ENCODE measurements around the gene C10orf53. TPM values are rescaled to one million over a fixed set of nuclear protein-coding genes. Genes with fewer than 3 reads are reported as not detected.

The C10orf53 gene
- total RNA-seq, 3 donors from 2014 or later: not detected

DNA sequence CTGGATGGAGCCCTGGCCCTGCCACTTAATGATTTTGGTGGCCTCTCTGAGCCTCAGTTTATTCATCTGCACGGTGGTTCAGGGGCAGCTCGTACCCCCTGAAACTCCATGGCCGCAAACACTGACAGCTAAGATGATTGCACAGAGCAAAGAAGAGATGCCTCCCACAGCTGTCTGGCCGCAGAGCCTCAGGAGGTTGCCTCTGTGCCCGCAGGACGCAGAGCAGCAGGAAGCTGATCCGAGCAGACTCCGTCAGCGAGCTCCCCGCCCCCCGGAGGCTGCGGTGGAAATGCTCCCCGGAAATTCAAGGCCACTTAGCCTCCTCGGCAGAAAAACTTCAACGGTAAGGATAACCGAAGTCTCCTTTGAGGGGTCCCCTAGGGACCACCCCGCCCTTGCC lies 30.2 kb upstream of the C10orf53 start:
- Histone ChIP-seq H3K4me1 (no peaks in the 10 kb centered on the region), H3K36me3 (no peaks in the 10 kb centered on the region), H3K27me3 (peaks cover 0 to 21% of the 10 kb centered on the region in 2 donors), H3K9me3 (no peaks in the 10 kb centered on the region), H3K4me3 (no peak overlapping the region), H3K27ac (no peak overlapping the region)
- TF ChIP-seq POLR2AphosphoS5 (IDR thresholded peaks at IDR 0.05): no peak
- no peak for TF ChIP-seq POLR2A (IDR thresholded peaks at IDR 0.05)
- TF ChIP-seq, protein P1, sequence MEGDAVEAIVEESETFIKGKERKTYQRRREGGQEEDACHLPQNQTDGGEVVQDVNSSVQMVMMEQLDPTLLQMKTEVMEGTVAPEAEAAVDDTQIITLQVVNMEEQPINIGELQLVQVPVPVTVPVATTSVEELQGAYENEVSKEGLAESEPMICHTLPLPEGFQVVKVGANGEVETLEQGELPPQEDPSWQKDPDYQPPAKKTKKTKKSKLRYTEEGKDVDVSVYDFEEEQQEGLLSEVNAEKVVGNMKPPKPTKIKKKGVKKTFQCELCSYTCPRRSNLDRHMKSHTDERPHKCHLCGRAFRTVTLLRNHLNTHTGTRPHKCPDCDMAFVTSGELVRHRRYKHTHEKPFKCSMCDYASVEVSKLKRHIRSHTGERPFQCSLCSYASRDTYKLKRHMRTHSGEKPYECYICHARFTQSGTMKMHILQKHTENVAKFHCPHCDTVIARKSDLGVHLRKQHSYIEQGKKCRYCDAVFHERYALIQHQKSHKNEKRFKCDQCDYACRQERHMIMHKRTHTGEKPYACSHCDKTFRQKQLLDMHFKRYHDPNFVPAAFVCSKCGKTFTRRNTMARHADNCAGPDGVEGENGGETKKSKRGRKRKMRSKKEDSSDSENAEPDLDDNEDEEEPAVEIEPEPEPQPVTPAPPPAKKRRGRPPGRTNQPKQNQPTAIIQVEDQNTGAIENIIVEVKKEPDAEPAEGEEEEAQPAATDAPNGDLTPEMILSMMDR (IDR thresholded peaks at IDR 0.05): no peak
- DNase-seq (ENCODE audit: low spot score in 2 of 2): no peak
- intact Hi-C loops (cut with DNase I; ENCODE audit: low total_unique reads): no loop called here

DNA sequence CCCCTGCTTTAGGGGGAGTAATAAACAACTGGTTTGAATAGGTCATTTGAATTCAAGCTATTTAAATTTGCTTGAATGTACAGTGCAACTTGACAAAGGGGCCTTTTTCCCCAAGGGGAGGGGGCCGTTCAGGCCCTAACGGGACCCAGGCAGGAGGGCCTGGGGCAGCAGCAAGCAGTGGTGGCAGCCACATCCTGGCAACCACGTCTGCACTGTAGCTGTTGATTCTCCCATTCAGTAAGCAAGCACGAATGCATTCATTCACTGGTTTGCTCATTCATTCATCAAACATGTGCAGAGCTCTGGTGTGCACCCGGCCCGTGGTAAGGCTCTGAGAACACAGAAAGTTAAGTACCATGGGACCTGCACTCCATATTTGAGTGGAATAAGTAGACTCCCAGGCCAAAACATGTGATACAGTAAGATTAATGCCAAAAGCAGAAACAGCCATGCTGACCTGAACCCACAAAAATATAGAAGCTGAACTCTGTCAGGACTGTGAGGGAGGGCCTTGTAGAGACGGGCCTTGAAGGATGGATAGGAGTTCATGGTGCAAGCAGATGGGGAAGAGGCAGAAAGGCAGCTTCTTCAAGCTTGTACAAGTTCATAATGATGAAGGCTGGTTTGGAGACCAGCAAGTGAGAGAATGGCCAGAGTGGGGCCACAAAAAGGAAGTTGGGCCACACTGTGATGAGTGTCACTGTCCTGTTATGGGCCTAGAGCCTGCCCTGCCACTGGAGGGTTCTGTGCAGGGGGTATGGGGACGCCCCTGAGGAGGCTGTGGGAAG lies 29.3 kb upstream of the C10orf53 start:
- TF ChIP-seq, protein P1 (IDR thresholded peaks at IDR 0.05): no peak
- TF ChIP-seq POLR2A (IDR thresholded peaks at IDR 0.05) (no peak), POLR2AphosphoS5 (IDR thresholded peaks at IDR 0.05) (no peak)
- intact Hi-C loops (cut with DNase I; ENCODE audit: low total_unique reads): no loop called here
- H3K27me3 ChIP-seq: peaks cover 0 to 15% of the 10 kb centered on the region in 2 donors
- no peaks in the 10 kb centered on the region for H3K4me1 ChIP-seq
- H3K4me3 ChIP-seq: no peak overlapping the region
- no peak for DNase-seq (ENCODE audit: low spot score in 2 of 2)
- no peak overlapping the region for H3K27ac ChIP-seq
- H3K36me3 ChIP-seq: no peaks in the 10 kb centered on the region
- H3K9me3 ChIP-seq: no peaks in the 10 kb centered on the region

DNA sequence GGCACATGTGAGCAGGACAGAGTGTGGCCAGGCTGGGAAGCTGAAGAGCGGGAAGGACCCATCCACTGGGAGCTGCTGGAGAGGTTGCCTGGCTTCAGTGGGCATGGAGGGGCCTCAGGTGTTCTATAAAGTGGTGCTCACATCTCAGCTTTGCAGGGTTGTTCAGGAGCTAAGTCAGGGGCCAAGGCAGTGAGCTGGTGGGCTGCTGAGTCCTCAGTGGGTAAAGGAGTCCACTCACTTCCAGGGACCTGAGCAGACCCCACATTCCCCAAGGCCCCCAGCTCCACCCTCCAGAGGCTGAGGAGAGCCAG lies 28.8 kb upstream of the C10orf53 start:
- intact Hi-C loops (cut with DNase I; ENCODE audit: low total_unique reads): no loop called here
- no peak overlapping the region for H3K4me3 ChIP-seq
- no peaks in the 10 kb centered on the region for H3K9me3 ChIP-seq
- no peaks in the 10 kb centered on the region for H3K36me3 ChIP-seq
- no peaks in the 10 kb centered on the region for H3K4me1 ChIP-seq
- DNase-seq (ENCODE audit: low spot score in 2 of 2): no peak
- peaks cover 0 to 10% of the 10 kb centered on the region in 2 donors for H3K27me3 ChIP-seq
- no peak overlapping the region for H3K27ac ChIP-seq
- TF ChIP-seq, protein P1 (IDR thresholded peaks at IDR 0.05): no peak
- TF ChIP-seq POLR2A (IDR thresholded peaks at IDR 0.05) (no peak), POLR2AphosphoS5 (IDR thresholded peaks at IDR 0.05) (no peak)

DNA sequence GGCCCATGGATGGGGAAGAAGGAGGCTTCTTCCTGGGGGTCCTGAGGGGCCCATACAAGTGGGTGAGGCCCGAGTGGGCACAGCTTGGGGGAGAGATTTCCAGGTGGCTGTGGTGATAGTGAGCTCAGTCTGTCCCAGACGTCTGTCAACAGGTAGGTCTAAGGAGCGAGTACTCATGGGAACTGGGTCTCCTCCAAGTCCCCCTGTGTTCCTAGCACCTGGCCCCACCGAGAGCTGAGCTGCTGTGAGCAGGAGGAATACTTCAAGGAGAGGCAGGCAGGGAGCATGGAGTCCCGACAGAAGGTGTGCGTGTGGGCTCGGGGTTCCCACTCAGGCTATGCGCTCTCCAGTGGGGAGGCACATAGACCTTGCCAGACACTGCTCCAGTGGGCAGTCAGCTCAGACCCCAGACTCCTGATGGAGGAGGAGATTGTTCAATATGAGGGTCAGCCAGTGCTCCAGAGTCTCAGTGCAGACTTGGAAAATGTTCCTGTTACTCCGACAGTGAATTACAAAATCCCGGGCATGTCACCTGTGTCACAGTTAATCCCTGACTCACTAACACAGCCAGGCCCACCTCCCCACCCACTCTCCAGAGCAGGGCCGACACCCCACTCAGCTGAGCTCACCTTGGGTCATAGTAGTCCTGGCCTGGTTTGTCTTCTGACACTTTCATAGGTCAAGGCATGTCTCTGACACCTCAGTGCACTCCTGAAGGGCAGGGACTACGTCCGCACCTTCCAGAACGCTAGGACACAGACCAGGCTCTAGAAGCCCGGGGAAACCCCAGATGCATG lies 28.2 kb upstream of the C10orf53 start:
- H3K9me3 ChIP-seq: no peaks in the 10 kb centered on the region
- no peak for DNase-seq (ENCODE audit: low spot score in 2 of 2)
- intact Hi-C loops (cut with DNase I; ENCODE audit: low total_unique reads): no loop called here
- TF ChIP-seq, protein P1 (IDR thresholded peaks at IDR 0.05): no peak
- TF ChIP-seq POLR2AphosphoS5 (IDR thresholded peaks at IDR 0.05) (no peak), POLR2A (IDR thresholded peaks at IDR 0.05) (no peak)
- peaks cover 0 to 10% of the 10 kb centered on the region in 2 donors for H3K27me3 ChIP-seq
- H3K36me3 ChIP-seq: no peaks in the 10 kb centered on the region
- no peak overlapping the region for H3K4me3 ChIP-seq
- no peaks in the 10 kb centered on the region for H3K4me1 ChIP-seq
- no peak overlapping the region for H3K27ac ChIP-seq

DNA sequence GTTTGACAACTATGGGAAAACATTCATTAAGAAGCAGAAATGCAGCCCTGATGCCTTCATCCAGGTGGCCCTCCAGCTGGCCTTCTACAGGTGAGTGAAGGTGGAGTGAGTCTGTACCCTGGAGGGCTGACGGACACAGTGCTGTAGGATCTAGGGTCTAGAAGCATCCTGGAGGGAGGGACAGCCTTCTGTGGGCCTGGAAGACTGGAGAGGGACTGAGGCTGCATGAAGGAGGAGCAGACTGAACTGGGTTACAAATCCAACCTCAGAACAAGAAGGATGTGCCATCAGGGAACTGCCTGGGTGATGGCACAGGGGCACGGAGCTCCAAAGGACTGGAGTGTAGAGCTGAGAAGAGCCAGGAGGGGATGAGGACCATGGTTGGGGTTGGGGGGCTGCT lies 27.5 kb upstream of the C10orf53 start:
- Histone ChIP-seq H3K36me3 (no peaks in the 10 kb centered on the region), H3K4me3 (no peak overlapping the region), H3K4me1 (no peaks in the 10 kb centered on the region), H3K27me3 (peaks cover 0 to 10% of the 10 kb centered on the region in 2 donors), H3K9me3 (no peaks in the 10 kb centered on the region), H3K27ac (no peak overlapping the region)
- DNase-seq (ENCODE audit: low spot score in 2 of 2): no peak
- TF ChIP-seq POLR2AphosphoS5 (IDR thresholded peaks at IDR 0.05): no peak
- no peak for TF ChIP-seq POLR2A (IDR thresholded peaks at IDR 0.05)
- TF ChIP-seq, protein P1 (IDR thresholded peaks at IDR 0.05): no peak
- intact Hi-C loops (cut with DNase I; ENCODE audit: low total_unique reads): no loop called here
